Subcutaneous abdominal adipose tissue (tissue), 5 donors: ENCODE results near the gene ILF2.
"Not testable (repeated sequence)": the region's sequence is repeated elsewhere in the genome, so short reads cannot be mapped to it uniquely, and the experiment has no call there.

ENCODE experiments used
- H3K27ac ChIP-seq: one replicate; pipeline ENCODE4 v1.7.0; 2013; ENCODE audit warnings: low read depth, mild to moderate bottlenecking, inconsistent platforms, low read length, moderate library complexity
- H3K27me3 ChIP-seq, 5 donors: one replicate each; pipeline ENCODE4 v1.7.0; 2013; ENCODE audit warnings: low read length in 5 of 5, inconsistent platforms in 1 of 5; ENCODE audit not compliant: control insufficient read depth in 5 of 5, insufficient read depth in 4 of 5
- H3K36me3 ChIP-seq, 5 donors: one replicate each; pipeline ENCODE4 v1.7.0; 2013; ENCODE audit warnings: low read length in 5 of 5; ENCODE audit not compliant: control insufficient read depth in 5 of 5, insufficient read depth in 5 of 5
- H3K4me1 ChIP-seq, 5 donors: one replicate each; pipeline ENCODE4 v1.7.0; 2013; ENCODE audit warnings: low read length in 5 of 5, mild to moderate bottlenecking in 3 of 5, moderate library complexity in 1 of 5; ENCODE audit not compliant: control insufficient read depth in 5 of 5, insufficient read depth in 5 of 5
- H3K4me3 ChIP-seq, 5 donors: one replicate each; pipeline ENCODE4 v1.7.0; 2013; ENCODE audit warnings: low read length in 5 of 5, low read depth in 1 of 5
- H3K9ac ChIP-seq, 5 donors: one replicate each; pipeline ENCODE4 v1.7.0; 2013; ENCODE audit warnings: low read length in 5 of 5, mild to moderate bottlenecking in 4 of 5, moderate library complexity in 3 of 5
- H3K9me3 ChIP-seq, 5 donors: one replicate each; pipeline ENCODE4 v1.7.0; 2013; ENCODE audit warnings: low read length in 5 of 5; ENCODE audit not compliant: control insufficient read depth in 5 of 5
- donor health status: healthy.
- donor health status: healthy.
- donor health status: healthy.
- donor health status: healthy.
- donor health status: healthy.

ILF2 gene

DNA sequence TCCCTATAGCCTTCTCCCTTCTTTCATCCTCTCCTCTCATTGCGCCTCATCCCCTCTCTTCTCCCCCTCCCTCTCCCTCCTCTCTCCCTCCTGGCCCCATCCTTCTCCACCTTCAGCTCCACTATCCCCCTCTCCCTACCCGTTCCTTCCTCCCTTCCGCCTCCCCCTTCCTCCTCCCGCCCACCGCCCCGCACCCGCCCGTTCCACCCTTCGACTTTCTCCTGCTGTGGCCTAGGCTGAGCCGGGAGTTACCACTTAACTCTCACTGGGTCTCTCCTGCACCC, 9.3 kb upstream of the ILF2 start:
- Histone ChIP-seq H3K27ac (peak overlapping the region; percentile 81), H3K4me3 (peak overlapping the region; percentile 66 to 89 (median 82)), H3K27me3 (no peaks in the 10 kb centered on the region), H3K9me3 (no peaks in the 10 kb centered on the region), H3K9ac (peak overlapping the region; percentile 2 to 87 (median 68)), H3K4me1 (peaks cover 6 to 50% (median 39%) of the 10 kb centered on the region in 5 donors), H3K36me3 (peaks cover 0 to 36% (median 35%) of the 10 kb centered on the region in 5 donors)

DNA sequence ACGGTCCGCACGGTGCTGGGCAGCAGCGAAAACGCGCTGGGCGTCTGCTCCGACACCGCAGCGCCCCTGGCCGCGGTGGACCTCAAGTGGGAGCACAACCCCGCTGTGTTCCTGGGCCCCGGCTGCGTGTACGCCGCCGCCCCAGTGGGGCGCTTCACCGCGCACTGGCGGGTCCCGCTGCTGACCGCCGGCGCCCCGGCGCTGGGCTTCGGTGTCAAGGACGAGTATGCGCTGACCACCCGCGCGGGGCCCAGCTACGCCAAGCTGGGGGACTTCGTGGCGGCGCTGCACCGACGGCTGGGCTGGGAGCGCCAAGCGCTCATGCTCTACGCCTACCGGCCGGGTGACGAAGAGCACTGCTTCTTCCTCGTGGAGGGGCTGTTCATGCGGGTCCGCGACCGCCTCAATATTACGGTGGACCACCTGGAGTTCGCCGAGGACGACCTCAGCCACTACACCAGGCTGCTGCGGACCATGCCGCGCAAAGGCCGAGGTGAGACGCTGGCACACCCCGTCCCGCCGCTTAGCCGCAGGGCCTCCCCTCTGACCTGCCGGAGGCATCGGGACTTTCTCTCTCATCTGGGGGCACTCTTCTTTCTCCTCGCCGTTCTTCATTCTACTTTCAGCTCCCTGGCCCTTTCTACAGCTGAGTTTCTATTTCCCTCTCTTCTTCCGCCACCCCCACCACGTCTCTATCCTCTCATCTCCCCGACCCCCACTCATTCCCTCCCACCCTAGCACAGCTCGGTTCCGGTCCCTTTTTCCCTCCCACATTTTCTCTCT, 8.7 kb upstream of the ILF2 start:
- no peaks in the 10 kb centered on the region for H3K9me3 ChIP-seq
- no peaks in the 10 kb centered on the region for H3K27me3 ChIP-seq
- H3K27ac ChIP-seq = peak overlapping the region; percentile 81
- peaks cover 0 to 31% (median 30%) of the 10 kb centered on the region in 5 donors for H3K36me3 ChIP-seq
- peak overlapping the region; percentile 66 to 89 (median 82) for H3K4me3 ChIP-seq
- peak overlapping the region; percentile 2 to 87 (median 68) for H3K9ac ChIP-seq
- peaks cover 6 to 50% (median 39%) of the 10 kb centered on the region in 5 donors for H3K4me1 ChIP-seq

DNA sequence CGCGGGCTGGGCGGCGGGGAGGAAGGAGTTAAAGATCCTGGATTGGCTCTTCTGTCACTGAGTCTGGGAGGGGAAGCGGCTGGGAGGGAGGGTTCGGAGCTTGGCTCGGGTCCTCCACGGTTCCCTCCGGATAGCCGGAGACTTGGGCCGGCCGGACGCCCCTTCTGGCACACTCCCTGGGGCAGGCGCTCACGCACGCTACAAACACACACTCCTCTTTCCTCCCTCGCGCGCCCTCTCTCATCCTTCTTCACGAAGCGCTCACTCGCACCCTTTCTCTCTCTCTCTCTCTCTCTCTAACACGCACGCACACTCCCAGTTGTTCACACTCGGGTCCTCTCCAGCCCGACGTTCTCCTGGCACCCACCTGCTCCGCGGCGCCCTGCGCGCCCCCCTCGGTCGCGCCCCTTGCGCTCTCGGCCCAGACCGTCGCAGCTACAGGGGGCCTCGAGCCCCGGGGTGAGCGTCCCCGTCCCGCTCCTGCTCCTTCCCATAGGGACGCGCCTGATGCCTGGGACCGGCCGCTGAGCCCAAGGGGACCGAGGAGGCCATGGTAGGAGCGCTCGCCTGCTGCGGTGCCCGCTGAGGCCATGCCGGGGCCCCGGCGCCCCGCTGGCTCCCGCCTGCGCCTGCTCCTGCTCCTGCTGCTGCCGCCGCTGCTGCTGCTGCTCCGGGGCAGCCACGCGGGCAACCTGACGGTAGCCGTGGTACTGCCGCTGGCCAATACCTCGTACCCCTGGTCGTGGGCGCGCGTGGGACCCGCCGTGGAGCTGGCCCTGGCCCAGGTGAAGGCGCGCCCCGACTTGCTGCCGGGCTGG, 7.9 kb upstream of the ILF2 start, which contains the start of gene NPR1:
NPR1 (plus strand) TSS at position 170 of the 818 bp plus-strand sequence; CDS start at position 591, 421 bp downstream.
- peak within 1 kb of the TSS; percentile 80 to 89 (median 82) for H3K4me3 ChIP-seq
- peak within 1 kb of the TSS; percentile 68 to 87 (median 79) for H3K9ac ChIP-seq
- H3K4me1 ChIP-seq = peaks cover 6 to 45% (median 35%) of the 10 kb centered on the region in 5 donors
- H3K9me3 ChIP-seq = no peaks in the 10 kb centered on the region
- peaks cover 0 to 27% (median 26%) of the 10 kb centered on the region in 5 donors for H3K36me3 ChIP-seq
- H3K27me3 ChIP-seq = no peaks in the 10 kb centered on the region
- H3K27ac ChIP-seq = peak within 1 kb of the TSS; percentile 81

DNA sequence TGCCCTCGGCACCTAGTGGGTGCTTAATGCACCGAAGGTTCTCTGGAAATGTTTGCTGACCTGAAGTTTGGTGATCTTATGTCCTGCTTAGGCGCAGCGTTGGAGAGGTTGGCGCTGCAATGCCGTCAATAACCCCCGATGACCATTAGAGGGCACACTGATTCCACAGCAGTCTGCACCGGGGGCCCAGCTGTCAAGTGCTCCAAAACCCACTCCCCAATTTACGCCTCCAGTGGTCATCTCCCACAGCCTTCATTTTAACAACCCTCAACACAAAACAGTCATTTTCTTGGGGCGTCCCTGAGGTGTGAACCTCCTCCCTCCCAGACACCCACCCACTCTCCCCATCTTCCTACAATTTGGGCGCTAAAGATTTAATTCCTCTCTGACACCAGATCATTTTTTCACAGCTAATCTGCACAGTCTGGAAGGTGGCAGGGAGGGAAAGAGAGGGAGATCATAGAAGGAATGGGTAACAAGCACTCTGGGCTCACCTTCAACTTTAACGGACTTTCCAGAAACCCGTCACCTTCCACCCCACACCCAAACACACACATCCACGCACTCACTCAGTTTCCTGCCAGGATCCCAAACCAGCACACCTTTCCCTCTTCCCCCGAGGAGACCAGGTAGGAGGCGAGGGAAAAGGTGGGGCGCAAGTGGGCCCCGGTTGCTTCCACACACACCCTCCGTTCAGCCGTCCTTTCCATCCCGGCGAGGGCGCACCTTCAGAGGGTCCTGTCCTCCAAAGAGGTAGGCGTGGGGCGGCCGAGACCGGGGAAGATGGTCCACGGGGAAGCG, 7.1 kb upstream of the ILF2 start:
- Histone ChIP-seq H3K4me1 (peaks cover 6 to 40% (median 34%) of the 10 kb centered on the region in 5 donors), H3K9ac (peak overlapping the region; percentile 66 to 87 (median 79)), H3K9me3 (no peaks in the 10 kb centered on the region), H3K36me3 (peaks cover 0 to 21% (median 19%) of the 10 kb centered on the region in 5 donors), H3K27ac (peak overlapping the region; percentile 81), H3K27me3 (no peaks in the 10 kb centered on the region), H3K4me3 (peak overlapping the region; percentile 80 to 89 (median 82))

DNA sequence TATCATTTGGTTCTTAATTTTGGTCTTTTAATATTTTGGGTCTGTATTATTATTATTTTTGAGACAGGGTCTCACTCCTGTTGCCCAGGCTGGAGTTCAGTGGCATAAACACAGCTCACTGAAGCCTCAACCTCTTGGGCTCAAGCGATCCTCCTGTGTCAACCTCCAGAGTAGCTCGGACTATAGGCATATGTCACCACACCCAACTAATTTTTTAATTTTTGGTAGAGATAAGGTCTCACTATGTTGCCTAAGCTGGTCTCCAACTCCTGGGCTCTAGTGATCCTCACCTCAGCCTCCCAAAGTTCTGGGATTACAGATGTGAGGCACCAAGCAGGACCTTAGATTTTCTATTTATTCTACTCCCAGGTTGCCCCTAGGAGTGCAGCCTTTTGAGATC, 2.7 kb upstream of the ILF2 start:
- H3K9me3 ChIP-seq = no peaks in the 10 kb centered on the region
- no peak overlapping the region for H3K4me3 ChIP-seq
- H3K4me1 ChIP-seq = peaks cover 8 to 32% (median 28%) of the 10 kb centered on the region in 5 donors
- H3K36me3 ChIP-seq = peaks cover 0 to 8% (median 7%) of the 10 kb centered on the region in 5 donors
- no peak overlapping the region for H3K27ac ChIP-seq
- no peak overlapping the region for H3K9ac ChIP-seq
- H3K27me3 ChIP-seq = no peaks in the 10 kb centered on the region

DNA sequence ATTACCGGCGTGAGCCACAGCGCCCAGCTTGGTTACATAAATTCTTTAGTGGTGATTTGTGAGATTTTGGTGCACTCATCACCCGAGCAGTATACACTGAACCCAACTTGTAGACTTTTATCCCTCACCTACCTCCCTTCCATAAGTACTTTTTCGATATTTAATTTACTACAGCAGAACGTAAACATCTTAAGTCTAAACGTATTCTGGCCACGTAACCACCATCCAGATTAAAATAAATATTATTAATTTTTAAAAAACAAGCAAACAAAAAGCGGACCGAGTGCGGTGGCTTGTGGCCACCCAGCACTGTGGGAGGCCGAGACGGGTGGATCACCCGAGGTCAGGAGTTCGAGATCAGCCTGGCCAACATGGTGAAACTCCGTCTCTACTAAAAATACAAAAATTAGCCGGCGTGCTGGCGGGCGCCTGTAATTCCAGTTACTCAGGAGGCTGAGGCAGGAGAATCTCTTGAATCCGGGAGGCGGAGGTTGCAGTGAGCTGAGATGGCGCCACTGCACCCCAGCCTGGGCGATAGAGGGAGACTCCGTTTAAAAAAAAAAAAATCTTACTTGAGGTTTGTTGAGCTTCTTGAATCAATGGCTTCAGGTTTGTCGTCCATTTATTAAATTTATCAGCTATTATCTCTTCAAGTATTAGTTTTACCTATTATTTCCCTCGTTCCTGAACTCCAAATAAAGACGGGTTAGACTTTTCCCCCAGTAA, 998 bp upstream of the ILF2 start:
- H3K27me3 ChIP-seq, H3K9me3 ChIP-seq: not testable (repeated sequence)
- peaks cover 11 to 25% (median 24%) of the 10 kb centered on the region in 5 donors for H3K36me3 ChIP-seq
- H3K9ac ChIP-seq = peak overlapping the region in 4 of 5 donors; percentile 47 to 72 (median 67)
- H3K4me3 ChIP-seq = peak overlapping the region; percentile 64 to 83 (median 69)
- H3K4me1 ChIP-seq = peaks cover 2 to 20% (median 18%) of the 10 kb centered on the region in 5 donors
- H3K27ac ChIP-seq = peak overlapping the region; percentile 71

DNA sequence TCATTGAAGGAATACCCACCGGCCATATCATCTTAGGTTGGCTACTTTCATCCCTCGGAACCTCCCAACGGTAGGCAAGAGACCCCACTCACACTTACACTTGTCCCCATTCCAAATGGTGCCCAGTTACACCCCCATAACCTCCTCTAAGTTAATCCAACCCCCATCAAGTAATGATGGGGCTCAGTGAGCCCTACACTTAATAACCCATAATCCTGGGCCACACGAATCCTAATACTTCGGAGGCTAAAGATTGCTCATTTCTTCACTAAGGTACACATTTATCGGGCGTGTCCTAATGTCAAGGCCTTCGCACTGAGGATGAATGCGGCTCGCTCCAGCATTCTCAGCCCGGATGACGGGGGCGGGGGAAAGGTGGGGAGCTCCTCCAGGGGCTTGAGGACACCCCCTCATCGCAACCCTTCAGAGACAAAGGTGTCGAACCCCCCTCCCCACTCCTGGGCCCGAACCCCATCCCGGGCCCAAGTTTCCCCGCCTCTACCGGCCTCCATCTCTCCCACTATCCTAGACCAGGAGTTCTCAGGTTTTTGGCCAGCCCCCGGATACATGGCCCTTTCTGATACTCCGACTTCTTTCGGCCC, 435 bp downstream of the ILF2 start:
- peak overlapping the region; percentile 43 to 97 (median 95) for H3K9ac ChIP-seq

DNA sequence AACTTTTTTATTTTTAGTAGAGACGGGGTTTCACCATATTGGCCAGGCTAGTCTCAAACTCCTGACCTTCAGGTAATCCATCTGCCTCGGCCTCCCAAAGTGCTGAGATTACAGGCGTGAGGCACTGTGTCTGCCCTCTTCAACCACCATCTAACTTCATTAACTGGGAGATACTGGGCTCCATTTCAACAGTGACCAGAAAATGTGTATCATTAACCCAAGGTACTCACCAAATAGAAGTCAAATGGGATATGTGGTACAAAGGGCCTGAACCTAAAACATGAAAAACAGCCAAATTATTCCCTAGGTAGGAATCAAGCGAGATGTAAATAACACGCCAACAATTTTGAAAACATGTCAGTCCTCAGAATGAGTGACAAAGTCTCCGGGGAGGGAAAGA, 1.2 kb downstream of the ILF2 start:
- peak overlapping the region; percentile 73 to 94 (median 88) for H3K4me3 ChIP-seq
- H3K9me3 ChIP-seq = no peaks in the 10 kb centered on the region
- peaks cover 21 to 47% (median 46%) of the 10 kb centered on the region in 5 donors for H3K36me3 ChIP-seq
- peak overlapping the region; percentile 92 for H3K27ac ChIP-seq
- H3K4me1 ChIP-seq = peaks cover 2 to 20% (median 18%) of the 10 kb centered on the region in 5 donors
- H3K27me3 ChIP-seq = no peaks in the 10 kb centered on the region
- H3K9ac ChIP-seq = peak overlapping the region; percentile 43 to 97 (median 95)

More for the DNA sequence above, 435 bp downstream of the ILF2 start:
- no peaks in the 10 kb centered on the region for H3K9me3 ChIP-seq
- H3K4me1 ChIP-seq = peaks cover 2 to 20% (median 18%) of the 10 kb centered on the region in 5 donors
- peak overlapping the region; percentile 73 to 94 (median 88) for H3K4me3 ChIP-seq
- H3K27ac ChIP-seq = peak overlapping the region; percentile 92
- peaks cover 15 to 40% (median 39%) of the 10 kb centered on the region in 5 donors for H3K36me3 ChIP-seq
- no peaks in the 10 kb centered on the region for H3K27me3 ChIP-seq

DNA sequence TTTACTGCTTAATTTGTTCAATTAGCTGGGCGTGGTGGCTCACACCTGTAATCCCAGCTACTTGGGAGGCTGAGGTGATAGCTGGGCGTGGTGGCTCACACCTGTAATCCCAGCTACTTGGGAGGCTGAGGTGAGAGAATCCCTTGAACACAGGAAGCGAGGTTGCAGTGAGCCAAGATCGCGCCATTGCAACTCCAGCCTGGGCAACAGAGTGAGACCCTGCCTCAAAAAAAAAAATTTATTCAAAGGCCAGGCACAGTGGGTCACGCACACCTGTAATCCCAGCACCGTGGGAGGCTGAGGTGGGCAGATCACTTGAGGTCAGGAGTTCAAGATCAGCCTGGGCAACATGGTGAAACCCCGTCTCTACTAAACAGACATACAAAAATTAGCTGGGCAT, 2.1 kb downstream of the ILF2 start:
- peaks cover 2 to 20% (median 18%) of the 10 kb centered on the region in 5 donors for H3K4me1 ChIP-seq
- H3K27me3 ChIP-seq, H3K9ac ChIP-seq, H3K27ac ChIP-seq, H3K4me3 ChIP-seq, H3K9me3 ChIP-seq: not testable (repeated sequence)
- peaks cover 27 to 56% (median 55%) of the 10 kb centered on the region in 5 donors for H3K36me3 ChIP-seq
